ENCODE data around the gene HELZ2.
A peak's percentile ranks its signal among the peaks of the same experiment; 100 is the strongest.

Gene HELZ2

DNA sequence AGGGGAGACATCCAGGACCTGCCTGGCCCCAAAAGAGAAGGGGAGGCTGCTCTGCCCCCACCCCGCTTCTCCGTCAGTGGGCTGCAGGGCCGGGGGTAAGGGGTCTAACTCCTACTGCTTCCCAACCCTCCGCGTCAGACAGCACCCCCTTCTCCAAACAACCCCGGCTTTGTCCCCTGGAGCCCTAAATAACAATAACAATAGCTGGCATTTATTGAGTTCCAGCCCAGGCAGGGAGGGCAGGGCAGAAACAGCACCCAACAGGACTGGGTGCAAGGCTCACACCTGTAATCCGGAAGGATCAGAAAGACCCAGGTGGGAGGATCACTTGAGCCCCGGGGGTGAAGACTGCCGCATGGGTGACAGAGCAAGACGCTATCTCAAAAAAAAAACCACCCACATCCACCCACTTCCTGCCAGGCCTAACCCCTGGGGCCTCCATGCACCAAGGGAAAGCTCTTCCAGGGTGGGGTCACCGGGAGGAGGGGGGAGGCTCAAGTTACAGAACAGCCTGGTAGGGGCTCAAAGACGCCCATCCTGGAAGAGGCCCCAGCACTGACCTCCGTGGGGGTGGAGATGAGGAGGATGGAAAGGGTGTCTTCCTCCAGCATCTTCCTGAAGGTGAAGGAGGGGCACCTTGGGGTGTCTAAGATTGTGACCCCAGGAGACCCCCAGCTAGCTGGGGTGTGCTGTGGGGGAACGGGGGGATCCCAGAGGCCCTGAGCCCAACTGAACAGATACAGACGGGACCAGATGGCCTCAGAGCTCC lies 21.4 kb downstream of the HELZ2 start:
- Mint-ChIP-seq H3K4me1 (ENCODE audit: low read depth in 2 of 2) (peaks cover 9 to 14% of the 10 kb centered on the region in 2 donors), H3K4me3 (peak overlapping the region; percentile 79 to 80), H3K9me3 (no peaks in the 10 kb centered on the region), H3K36me3 (ENCODE audit: insufficient read depth) (peaks cover 25% of the 10 kb centered on the region), H3K27ac (peak overlapping the region; percentile 92 to 94), H3K27me3 (peaks cover 13 to 31% of the 10 kb centered on the region in 2 donors)
- ATAC-seq (replicated peaks): peak; percentile 70
- peak in 2 of 3 experiments; percentile 56 to 59 for DNase-seq

- Mint-ChIP-seq H3K4me1 (ENCODE audit: low read depth in 2 of 2) (peaks cover 9 to 12% of the 10 kb centered on the region in 2 donors), H3K4me3 (peak overlapping the region in 1 of 2 donors; percentile 14), H3K36me3 (ENCODE audit: insufficient read depth) (peaks cover 24% of the 10 kb centered on the region), H3K27ac (no peak overlapping the region), H3K9me3 (no peaks in the 10 kb centered on the region), H3K27me3 (peaks cover 13 to 40% of the 10 kb centered on the region in 2 donors)
- ATAC-seq (replicated peaks) (no peak), DNase-seq (no peak)
Observed at GRCh38 chr20:63551068-63551467, 23.0 kb downstream of the HELZ2 start.

- H3K27ac Mint-ChIP-seq: no peak overlapping the region
- H3K9me3 Mint-ChIP-seq: no peaks in the 10 kb centered on the region
- DNase-seq (no peak), ATAC-seq (replicated peaks) (no peak)
- H3K36me3 Mint-ChIP-seq (ENCODE audit: insufficient read depth): peaks cover 24% of the 10 kb centered on the region
- H3K4me3 Mint-ChIP-seq: no peak overlapping the region
- peaks cover 13 to 16% of the 10 kb centered on the region in 2 donors for H3K4me1 Mint-ChIP-seq (ENCODE audit: low read depth in 2 of 2)
- H3K27me3 Mint-ChIP-seq: peaks cover 18 to 50% of the 10 kb centered on the region in 2 donors
Observed at GRCh38 chr20:63549679-63550282, 24.3 kb downstream of the HELZ2 start.

DNA sequence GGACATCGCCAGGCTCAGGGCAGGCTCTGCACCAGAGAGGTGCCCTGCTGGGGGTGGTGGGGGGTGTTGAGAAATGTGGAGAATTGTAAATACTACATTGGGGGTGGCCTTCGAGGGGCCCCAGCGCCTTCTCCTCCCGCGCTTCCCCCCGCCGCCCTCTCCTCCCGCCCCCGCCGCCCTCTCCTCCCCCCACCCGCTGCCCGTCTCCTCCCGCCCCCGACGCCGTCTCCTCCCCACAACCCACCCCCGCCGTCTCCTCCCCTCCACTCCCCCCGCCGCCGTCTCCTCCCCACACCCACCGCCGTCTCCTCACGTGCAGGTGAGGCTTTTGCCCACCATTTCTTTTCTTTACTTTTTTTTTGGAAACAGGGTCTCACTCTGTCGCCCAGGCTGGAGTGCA lies 25.0 kb downstream of the HELZ2 start:
- no peak overlapping the region for H3K4me3 Mint-ChIP-seq
- peaks cover 18 to 53% of the 10 kb centered on the region in 2 donors for H3K27me3 Mint-ChIP-seq
- H3K4me1 Mint-ChIP-seq (ENCODE audit: low read depth in 2 of 2): peaks cover 13 to 16% of the 10 kb centered on the region in 2 donors
- ATAC-seq (replicated peaks) (no peak), DNase-seq (no peak)
- no peak overlapping the region for H3K27ac Mint-ChIP-seq
- no peaks in the 10 kb centered on the region for H3K9me3 Mint-ChIP-seq
- H3K36me3 Mint-ChIP-seq (ENCODE audit: insufficient read depth): peaks cover 20% of the 10 kb centered on the region

- ATAC-seq (replicated peaks) (no peak), DNase-seq (no peak)
- peaks cover 13 to 16% of the 10 kb centered on the region in 2 donors for H3K4me1 Mint-ChIP-seq (ENCODE audit: low read depth in 2 of 2)
- no peak overlapping the region for H3K27ac Mint-ChIP-seq
- no peaks in the 10 kb centered on the region for H3K9me3 Mint-ChIP-seq
- H3K4me3 Mint-ChIP-seq: no peak overlapping the region
- H3K36me3 Mint-ChIP-seq (ENCODE audit: insufficient read depth): peaks cover 20% of the 10 kb centered on the region
- H3K27me3 Mint-ChIP-seq: peaks cover 18 to 53% of the 10 kb centered on the region in 2 donors
Observed at GRCh38 chr20:63548542-63548941, 25.5 kb downstream of the HELZ2 start.

- Mint-ChIP-seq H3K9me3 (no peaks in the 10 kb centered on the region), H3K27me3 (peaks cover 18 to 53% of the 10 kb centered on the region in 2 donors), H3K4me3 (no peak within 1 kb of the TSS), H3K27ac (no peak within 1 kb of the TSS), H3K4me1 (ENCODE audit: low read depth in 2 of 2) (peaks cover 11 to 13% of the 10 kb centered on the region in 2 donors), H3K36me3 (ENCODE audit: insufficient read depth) (peaks cover 13% of the 10 kb centered on the region)
- DNase-seq: no peak
- ATAC-seq (replicated peaks): no peak
Observed at GRCh38 chr20:63547725-63548480, 26.1 kb downstream of the HELZ2 start, which contains the start of gene SRMS. Gene SRMS, minus strand, starts transcription at chr20:63547749. Its CDS starts 286 bp downstream, at chr20:63547463.

- Mint-ChIP-seq H3K9me3 (no peaks in the 10 kb centered on the region), H3K4me1 (ENCODE audit: low read depth in 2 of 2) (peaks cover 5 to 8% of the 10 kb centered on the region in 2 donors), H3K36me3 (ENCODE audit: insufficient read depth) (peaks cover 8% of the 10 kb centered on the region), H3K27me3 (peaks cover 18 to 53% of the 10 kb centered on the region in 2 donors), H3K4me3 (no peak overlapping the region), H3K27ac (no peak overlapping the region)
- DNase-seq: no peak
- ATAC-seq (replicated peaks): no peak
Observed at GRCh38 chr20:63546956-63547724, 26.9 kb downstream of the HELZ2 start.

DNA sequence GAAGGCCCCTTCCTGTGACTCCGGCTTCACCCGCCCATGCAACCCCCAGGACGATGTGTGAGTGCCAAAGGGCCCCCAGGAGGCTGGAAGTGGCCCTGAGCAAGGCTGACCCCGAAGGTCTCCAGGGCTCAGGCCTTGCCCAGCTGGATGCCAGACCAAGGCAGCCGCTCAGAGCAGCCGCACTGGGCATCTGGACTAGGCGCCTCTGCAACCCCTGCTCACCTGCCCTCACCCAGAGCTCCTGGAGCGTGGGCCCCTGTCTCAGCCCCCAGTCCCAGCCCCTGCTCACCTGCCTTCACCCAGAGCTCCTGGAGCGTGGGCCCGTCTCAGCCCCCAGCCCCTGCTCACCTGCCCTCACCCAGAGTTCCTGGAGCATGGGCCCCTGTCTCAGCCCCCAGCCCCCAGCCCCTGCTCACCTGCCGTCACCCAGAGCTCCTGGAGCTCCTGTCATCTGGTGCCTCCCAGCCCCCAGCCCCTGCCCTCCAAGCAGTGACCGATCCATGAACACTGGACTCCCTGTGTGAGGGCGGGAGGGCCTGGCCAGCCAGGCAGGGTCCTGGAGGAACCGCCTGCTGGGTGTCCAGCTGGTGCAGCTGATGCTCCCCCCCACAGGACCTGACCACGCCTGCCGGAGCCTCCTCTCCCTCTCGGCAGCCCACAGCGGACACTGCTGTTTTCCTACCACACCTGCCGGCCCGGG lies 27.6 kb downstream of the HELZ2 start:
- H3K4me3 Mint-ChIP-seq: no peak overlapping the region
- DNase-seq (no peak), ATAC-seq (replicated peaks) (no peak)
- no peak overlapping the region for H3K27ac Mint-ChIP-seq
- H3K36me3 Mint-ChIP-seq (ENCODE audit: insufficient read depth): peaks cover 5% of the 10 kb centered on the region
- no peaks in the 10 kb centered on the region for H3K9me3 Mint-ChIP-seq
- H3K27me3 Mint-ChIP-seq: peaks cover 18 to 53% of the 10 kb centered on the region in 2 donors
- peaks cover 5 to 8% of the 10 kb centered on the region in 2 donors for H3K4me1 Mint-ChIP-seq (ENCODE audit: low read depth in 2 of 2)

GRCh38 chr20:63545814-63546213 lies 28.2 kb downstream of the HELZ2 start:
- no peak for DNase-seq
- no peak overlapping the region for H3K27ac Mint-ChIP-seq
- H3K9me3 Mint-ChIP-seq: no peaks in the 10 kb centered on the region
- H3K36me3 Mint-ChIP-seq (ENCODE audit: insufficient read depth): peaks cover 5% of the 10 kb centered on the region
- H3K27me3 Mint-ChIP-seq: peaks cover 18 to 50% of the 10 kb centered on the region in 2 donors
- H3K4me1 Mint-ChIP-seq (ENCODE audit: low read depth in 2 of 2): peaks cover 5 to 8% of the 10 kb centered on the region in 2 donors
- ATAC-seq (replicated peaks): peak; percentile 35
- no peak overlapping the region for H3K4me3 Mint-ChIP-seq

- ATAC-seq (replicated peaks) (no peak), DNase-seq (no peak)
- Mint-ChIP-seq H3K36me3 (ENCODE audit: insufficient read depth) (peaks cover 5% of the 10 kb centered on the region), H3K4me3 (no peak overlapping the region), H3K27ac (no peak overlapping the region), H3K9me3 (no peaks in the 10 kb centered on the region), H3K27me3 (peaks cover 15 to 42% of the 10 kb centered on the region in 2 donors), H3K4me1 (ENCODE audit: low read depth in 2 of 2) (peaks cover 5 to 8% of the 10 kb centered on the region in 2 donors)
Observed at GRCh38 chr20:63544958-63545516, 29.0 kb downstream of the HELZ2 start.

DNA sequence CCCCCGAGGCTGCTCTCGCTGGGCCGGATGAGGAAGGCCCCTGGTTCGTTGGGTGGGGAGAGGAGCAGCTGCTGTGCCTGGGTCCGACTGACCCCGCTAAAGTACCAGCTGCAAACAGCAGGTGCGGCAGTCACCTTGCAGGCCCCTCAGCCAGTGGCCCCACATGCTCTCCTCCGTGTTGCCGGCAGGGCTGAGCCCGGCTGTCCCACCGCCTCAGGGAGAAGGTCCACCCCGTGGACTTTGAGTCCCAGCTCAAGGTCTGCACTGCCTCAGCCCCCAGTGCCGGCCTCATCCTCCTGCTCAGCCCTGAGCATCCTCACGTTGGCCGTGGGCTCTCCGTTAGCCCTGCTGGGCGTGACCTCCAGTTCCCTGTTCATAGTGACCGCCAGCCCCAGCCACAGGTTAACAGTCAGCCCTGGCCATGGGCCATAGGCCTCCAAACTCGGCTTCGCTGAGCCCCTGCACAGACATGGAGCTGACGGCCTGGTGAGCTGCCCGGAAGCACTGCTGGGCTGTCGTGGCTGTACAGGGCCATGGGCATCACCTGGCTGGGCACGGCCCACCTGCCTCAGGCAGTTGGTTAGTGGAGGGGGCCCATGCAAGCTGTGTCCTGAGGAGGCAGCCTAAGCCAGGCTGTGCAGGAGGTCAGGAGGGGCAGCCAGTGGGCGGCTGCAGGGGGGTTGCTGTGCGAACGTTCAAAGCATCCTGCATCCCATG lies 29.6 kb downstream of the HELZ2 start:
- Mint-ChIP-seq H3K4me3 (no peak overlapping the region), H3K4me1 (ENCODE audit: low read depth in 2 of 2) (peaks cover 5 to 8% of the 10 kb centered on the region in 2 donors), H3K9me3 (no peaks in the 10 kb centered on the region)

GRCh38 chr20:63543733-63544132 lies 30.3 kb downstream of the HELZ2 start:
- Mint-ChIP-seq H3K27ac (no peak overlapping the region), H3K36me3 (ENCODE audit: insufficient read depth) (peaks cover 3% of the 10 kb centered on the region), H3K27me3 (peaks cover 5 to 29% of the 10 kb centered on the region in 2 donors), H3K9me3 (no peaks in the 10 kb centered on the region), H3K4me1 (ENCODE audit: low read depth in 2 of 2) (peaks cover 5 to 9% of the 10 kb centered on the region in 2 donors), H3K4me3 (no peak overlapping the region)
- DNase-seq (no peak), ATAC-seq (replicated peaks) (no peak)

More for the DNA sequence above, 29.6 kb downstream of the HELZ2 start:
- H3K27ac Mint-ChIP-seq: no peak overlapping the region
- ATAC-seq (replicated peaks): no peak
- H3K27me3 Mint-ChIP-seq: peaks cover 8 to 36% of the 10 kb centered on the region in 2 donors
- no peak for DNase-seq
- peaks cover 5% of the 10 kb centered on the region for H3K36me3 Mint-ChIP-seq (ENCODE audit: insufficient read depth)
